Glutamatergic neuron (in vitro differentiated cells): ENCODE results near the gene FBXO4. TPM values are rescaled to one million over a fixed set of nuclear protein-coding genes. Genes with fewer than 3 reads are reported as not detected.
A peak's percentile ranks its signal among the peaks of the same experiment; 100 is the strongest.

Experiments used
- DNase-seq: peaks from one replicate; pipeline ENCODE4 v3.0.0; 2022
- H3K27ac Mint-ChIP-seq: one replicate; pipeline ENCODE4 v1.8.0; 2020; ENCODE audit warnings: mild to moderate bottlenecking, mixed read lengths, inconsistent platforms; ENCODE audit not compliant: unreplicated experiment
- H3K27me3 Mint-ChIP-seq: one replicate; pipeline ENCODE4 v1.8.0; 2020; ENCODE audit warnings: mild to moderate bottlenecking, moderate library complexity, mixed read lengths, inconsistent platforms; ENCODE audit not compliant: unreplicated experiment
- H3K36me3 Mint-ChIP-seq: one replicate; pipeline ENCODE4 v1.8.0; 2020; ENCODE audit warnings: mild to moderate bottlenecking, mixed read lengths, inconsistent platforms; ENCODE audit not compliant: unreplicated experiment
- H3K4me1 Mint-ChIP-seq: one replicate; pipeline ENCODE4 v1.8.0; 2020; ENCODE audit warnings: mild to moderate bottlenecking, low read depth, mixed read lengths, inconsistent platforms; ENCODE audit not compliant: unreplicated experiment
- H3K4me3 Mint-ChIP-seq: one replicate; pipeline ENCODE4 v1.8.0; 2020; ENCODE audit warnings: mild to moderate bottlenecking, mixed read lengths, inconsistent platforms; ENCODE audit not compliant: unreplicated experiment
- H3K9me3 Mint-ChIP-seq: one replicate; pipeline ENCODE4 v1.8.0; 2020; ENCODE audit warnings: mild to moderate bottlenecking, moderate library complexity, mixed read lengths, inconsistent platforms; ENCODE audit not compliant: unreplicated experiment
- total RNA-seq: library from RNA; stranded (reverse); fragmentation: NEBNext Ultra II Directional; extraction: Animal tissue kit (Norgen Biotek cat#: 25700); gene quantifications from one replicate; pipeline ENCODE4 v1.2.1, GENCODE V29; 2021; ENCODE audit not compliant: unreplicated experiment
- TF ChIP-seq, protein P1 (sequence below): fragments of 200-600 bp; sonication (generic); IDR thresholded peaks from one replicate; pipeline ENCODE4 v1.5.0; 2021; ENCODE audit not compliant: partially characterized antibody, unreplicated experiment

The FBXO4 gene
- total RNA-seq, 1 donor from 2014 or later: 1.0 TPM

DNA sequence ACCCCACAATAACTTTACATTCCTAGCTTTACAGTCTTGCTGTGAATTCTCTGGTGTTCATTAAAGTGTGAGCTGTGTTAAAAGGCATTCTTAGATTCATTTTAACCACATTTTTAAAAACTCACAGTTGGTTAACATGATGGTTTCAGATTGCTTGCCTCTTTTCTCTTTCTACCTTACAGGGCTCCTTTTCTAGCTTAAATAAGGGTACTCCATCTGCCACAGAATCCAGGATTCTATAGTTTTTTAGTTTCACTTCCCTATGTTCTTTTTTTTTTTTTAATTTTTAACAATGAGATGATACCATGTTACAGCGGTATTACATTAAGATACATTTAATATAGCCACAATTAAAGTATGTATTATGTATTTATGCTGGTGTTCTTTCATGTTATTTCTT lies 3.9 kb upstream of the FBXO4 start:
- H3K9me3 Mint-ChIP-seq: peaks cover 6% of the 10 kb centered on the region
- H3K36me3 Mint-ChIP-seq: no peaks in the 10 kb centered on the region
- H3K27ac Mint-ChIP-seq: no peak overlapping the region
- H3K4me1 Mint-ChIP-seq: no peaks in the 10 kb centered on the region
- H3K27me3 Mint-ChIP-seq: peaks cover 4% of the 10 kb centered on the region
- DNase-seq: no peak
- H3K4me3 Mint-ChIP-seq: no peak overlapping the region
- TF ChIP-seq, protein P1, sequence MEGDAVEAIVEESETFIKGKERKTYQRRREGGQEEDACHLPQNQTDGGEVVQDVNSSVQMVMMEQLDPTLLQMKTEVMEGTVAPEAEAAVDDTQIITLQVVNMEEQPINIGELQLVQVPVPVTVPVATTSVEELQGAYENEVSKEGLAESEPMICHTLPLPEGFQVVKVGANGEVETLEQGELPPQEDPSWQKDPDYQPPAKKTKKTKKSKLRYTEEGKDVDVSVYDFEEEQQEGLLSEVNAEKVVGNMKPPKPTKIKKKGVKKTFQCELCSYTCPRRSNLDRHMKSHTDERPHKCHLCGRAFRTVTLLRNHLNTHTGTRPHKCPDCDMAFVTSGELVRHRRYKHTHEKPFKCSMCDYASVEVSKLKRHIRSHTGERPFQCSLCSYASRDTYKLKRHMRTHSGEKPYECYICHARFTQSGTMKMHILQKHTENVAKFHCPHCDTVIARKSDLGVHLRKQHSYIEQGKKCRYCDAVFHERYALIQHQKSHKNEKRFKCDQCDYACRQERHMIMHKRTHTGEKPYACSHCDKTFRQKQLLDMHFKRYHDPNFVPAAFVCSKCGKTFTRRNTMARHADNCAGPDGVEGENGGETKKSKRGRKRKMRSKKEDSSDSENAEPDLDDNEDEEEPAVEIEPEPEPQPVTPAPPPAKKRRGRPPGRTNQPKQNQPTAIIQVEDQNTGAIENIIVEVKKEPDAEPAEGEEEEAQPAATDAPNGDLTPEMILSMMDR: no peak

DNA sequence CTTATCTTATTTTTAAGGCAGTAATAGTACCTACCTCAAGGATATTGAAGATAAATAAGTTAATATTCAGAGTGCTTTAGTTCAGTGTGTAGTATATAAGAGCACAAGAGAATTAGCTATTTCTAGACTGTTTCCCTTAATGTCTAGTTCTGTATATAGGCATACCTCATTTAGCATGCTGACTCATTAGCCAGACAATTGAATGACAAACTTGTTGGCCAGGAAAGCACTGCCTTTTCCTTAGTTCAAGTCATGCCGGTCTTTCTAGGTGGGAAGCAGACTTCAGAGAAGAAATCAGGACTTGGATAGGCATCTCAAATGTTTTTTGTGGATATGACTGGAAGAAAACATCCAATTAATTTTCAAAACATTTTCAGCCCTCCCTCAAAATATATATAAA lies 3.2 kb upstream of the FBXO4 start:
- peaks cover 6% of the 10 kb centered on the region for H3K9me3 Mint-ChIP-seq
- TF ChIP-seq, protein P1: no peak
- no peak overlapping the region for H3K27ac Mint-ChIP-seq
- H3K4me3 Mint-ChIP-seq: no peak overlapping the region
- DNase-seq: no peak
- no peaks in the 10 kb centered on the region for H3K36me3 Mint-ChIP-seq
- peaks cover 4% of the 10 kb centered on the region for H3K27me3 Mint-ChIP-seq
- no peaks in the 10 kb centered on the region for H3K4me1 Mint-ChIP-seq

DNA sequence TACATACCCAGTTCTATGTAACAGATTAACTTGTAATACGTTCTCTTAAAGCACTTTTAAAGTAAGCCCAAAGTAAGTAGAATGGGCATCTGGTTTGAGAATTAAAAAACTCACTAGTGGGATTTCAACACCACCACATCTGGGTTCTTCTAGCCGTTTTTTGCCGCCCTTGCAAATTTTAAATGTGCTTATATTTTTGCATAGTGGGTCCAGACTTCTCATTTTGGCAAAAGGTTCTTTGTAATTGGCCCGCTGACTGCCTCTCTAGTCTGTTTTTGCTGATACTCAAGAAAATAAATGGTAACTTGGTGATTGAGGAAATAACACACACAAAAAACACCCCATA lies 582 bp upstream of the FBXO4 start:
- Mint-ChIP-seq H3K36me3 (no peaks in the 10 kb centered on the region), H3K27ac (no peak overlapping the region), H3K4me1 (no peaks in the 10 kb centered on the region), H3K4me3 (peak overlapping the region; percentile 82), H3K9me3 (peaks cover 2% of the 10 kb centered on the region), H3K27me3 (no peaks in the 10 kb centered on the region)
- no peak for DNase-seq
- TF ChIP-seq, protein P1: no peak

DNA sequence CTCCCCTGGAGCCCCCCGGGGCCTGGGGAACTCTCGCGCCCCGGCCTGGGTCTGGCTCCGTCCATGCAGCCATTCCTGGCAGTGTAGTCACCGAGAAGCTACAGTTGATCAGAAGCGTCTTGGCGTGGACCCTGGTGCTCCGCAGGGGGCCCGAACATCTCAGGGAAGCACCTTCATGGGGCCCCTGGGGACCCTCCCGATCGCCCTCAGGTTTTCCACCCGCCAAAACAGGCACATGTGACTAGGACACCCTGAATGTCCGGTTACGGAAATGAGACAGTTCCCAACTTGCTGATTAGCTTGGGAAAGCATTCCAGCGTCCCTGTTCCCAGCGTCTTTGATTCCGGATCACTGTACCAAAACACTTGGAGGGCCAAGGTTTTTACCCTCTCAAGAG lies 472 bp downstream of the FBXO4 start:
- DNase-seq: no peak
- H3K27me3 Mint-ChIP-seq: no peaks in the 10 kb centered on the region
- no peaks in the 10 kb centered on the region for H3K36me3 Mint-ChIP-seq
- no peaks in the 10 kb centered on the region for H3K4me1 Mint-ChIP-seq
- no peak overlapping the region for H3K27ac Mint-ChIP-seq
- H3K9me3 Mint-ChIP-seq: peaks cover 2% of the 10 kb centered on the region
- peak overlapping the region; percentile 78 for H3K4me3 Mint-ChIP-seq
- TF ChIP-seq, protein P1: no peak

DNA sequence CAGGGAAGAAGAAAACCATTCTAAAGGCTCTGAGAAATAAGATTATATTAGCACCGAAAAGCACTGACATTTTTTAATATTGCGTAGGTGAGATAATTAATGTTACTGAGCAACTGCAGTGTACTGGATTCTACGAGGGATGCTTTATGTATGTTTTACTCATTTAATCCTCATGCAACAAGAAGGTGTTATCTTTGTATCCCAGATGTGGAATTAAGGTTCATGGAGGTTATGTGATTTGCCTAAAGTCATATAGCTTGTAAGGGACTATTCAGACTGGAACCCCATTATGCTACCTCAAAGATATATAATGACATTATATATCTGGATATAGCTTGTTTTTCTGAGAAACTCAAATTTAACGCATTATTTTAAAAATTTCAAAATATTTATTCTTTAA lies 2.5 kb downstream of the FBXO4 start:
- TF ChIP-seq, protein P1: no peak
- no peak for DNase-seq
- no peaks in the 10 kb centered on the region for H3K27me3 Mint-ChIP-seq
- H3K9me3 Mint-ChIP-seq: peaks cover 2% of the 10 kb centered on the region
- H3K4me3 Mint-ChIP-seq: no peak overlapping the region
- no peaks in the 10 kb centered on the region for H3K4me1 Mint-ChIP-seq
- H3K27ac Mint-ChIP-seq: no peak overlapping the region
- no peaks in the 10 kb centered on the region for H3K36me3 Mint-ChIP-seq
